HepG2 (cell line): ENCODE results near the gene HMGN4. TPM values are rescaled to one million over a fixed set of nuclear protein-coding genes. Genes with fewer than 3 reads are reported as not detected.
A peak's percentile ranks its signal among the peaks of the same experiment; 100 is the strongest.

Experiments used
- BCL3 ChIP-seq: sonication (generic); formaldehyde crosslinking; IDR thresholded peaks from 2 replicates; pipeline ENCODE4 v1.5.1; 2020; ENCODE audit warnings: mild to moderate bottlenecking, missing genetic modification reagents, moderate library complexity
- ELK4 ChIP-seq: sonication (generic); formaldehyde crosslinking; IDR thresholded peaks from 2 replicates; pipeline ENCODE4 v1.9.0; 2021; ENCODE audit warnings: missing genetic modification reagents, borderline replicate concordance
- GLI4 ChIP-seq: sonication (generic); formaldehyde crosslinking; IDR thresholded peaks from 2 replicates; pipeline ENCODE4 v1.5.1; 2020; ENCODE audit warnings: missing genetic modification reagents, mild to moderate bottlenecking, moderate library complexity, borderline replicate concordance
- GZF1 ChIP-seq: sonication (generic); formaldehyde crosslinking; IDR thresholded peaks from 2 replicates; pipeline ENCODE4 v1.5.1; 2020; ENCODE audit warnings: mild to moderate bottlenecking, missing genetic modification reagents
- HOXA5 ChIP-seq: sonication (generic); formaldehyde crosslinking; IDR thresholded peaks from 2 replicates; pipeline ENCODE4 v1.4.0; 2020; ENCODE audit warnings: missing genetic modification reagents
- HOXD1 ChIP-seq: sonication (generic); formaldehyde crosslinking; IDR thresholded peaks from 2 replicates; pipeline ENCODE4 v1.5.0; 2020; ENCODE audit warnings: missing genetic modification reagents
- NR2C2 ChIP-seq: sonication (generic); formaldehyde crosslinking; IDR thresholded peaks from 2 replicates; pipeline ENCODE4 v1.4.0; 2020; ENCODE audit warnings: missing genetic modification reagents, mild to moderate bottlenecking, moderate library complexity, borderline replicate concordance
- PAWR ChIP-seq: sonication (generic); formaldehyde crosslinking; IDR thresholded peaks from 2 replicates; pipeline ENCODE4 v1.4.0; 2020; ENCODE audit warnings: missing genetic modification reagents, mild to moderate bottlenecking, borderline replicate concordance
- RNF219 ChIP-seq: sonication (generic); formaldehyde crosslinking; IDR thresholded peaks from 2 replicates; pipeline ENCODE4 v1.5.0; 2020; ENCODE audit warnings: mild to moderate bottlenecking, missing genetic modification reagents
- ZBTB40 ChIP-seq, 2 experiments: fragments of 450-650 bp in 1 of 2; sonication (generic) in 1 of 2; formaldehyde crosslinking in 1 of 2; IDR thresholded peaks; 2 replicates each; pipeline versions ENCODE4 v1.6.1 to v1.8.0; 2016 to 2022; ENCODE audit warnings: antibody characterized with exemption in 1 of 2, mild to moderate bottlenecking in 1 of 2, missing genetic modification reagents in 1 of 2
- ZKSCAN5 ChIP-seq: sonication (generic); formaldehyde crosslinking; IDR thresholded peaks from 2 replicates; pipeline ENCODE4 v1.5.1; 2020; ENCODE audit warnings: mild to moderate bottlenecking, missing genetic modification reagents
- ZNF567 ChIP-seq: sonication (generic); formaldehyde crosslinking; IDR thresholded peaks from 2 replicates; pipeline ENCODE4 v1.8.1; 2023; ENCODE audit warnings: mild to moderate bottlenecking, missing genetic modification reagents, borderline replicate concordance
- ZNF776 ChIP-seq: sonication (generic); formaldehyde crosslinking; IDR thresholded peaks from 2 replicates; pipeline ENCODE4 v1.4.0; 2020; ENCODE audit warnings: mild to moderate bottlenecking, missing genetic modification reagents
- ZNF790 ChIP-seq: sonication (generic); formaldehyde crosslinking; IDR thresholded peaks from 2 replicates; pipeline ENCODE4 v1.8.0; 2022; ENCODE audit warnings: missing genetic modification reagents, mild to moderate bottlenecking, borderline replicate concordance
- polyA plus RNA-seq, 8 experiments: library from polyadenylated mRNA; depleted of rRNA in 3 of 8; stranded (reverse) in 7 of 8; unstranded in 1 of 8; fragments of >200 nt; fragmentation: Illumina TruSeq in 4 of 8; extraction: Trizol in 4 of 8; gene quantifications; 2 replicates each; pipeline versions ENCODE4 v1.2.1 to v1.2.3, GENCODE V29; 2011 to 2016; ENCODE audit warnings: low read depth in 4 of 8, missing spikeins in 1 of 8, mixed read lengths in 1 of 8; ENCODE audit not compliant: insufficient read depth in 1 of 8
- total RNA-seq, 5 experiments: library from RNA; depleted of rRNA; stranded (reverse); fragments of >200 nt; fragmentation: Illumina TruSeq; extraction: Trizol; gene quantifications; 2 replicates each; pipeline ENCODE4 v1.2.3, GENCODE V29; 2016; ENCODE audit warnings: low read depth in 1 of 5

The HMGN4 gene
- total and polyA plus RNA-seq, 2 of the 13 experiments (the other 11 are each of a cell fraction or from before 2014, with no cell fraction given) = 39.9 to 52.1 TPM

- TF ChIP-seq ZBTB40 (IDR thresholded peaks at IDR 0.05) (no peak), ZBTB40 (CRISPR knock-in tag; IDR thresholded peaks at IDR 0.05) (no peak), PAWR (no peak), ZNF567 (CRISPR knock-in tag) (peak; percentile 62; the same call in 1 of the 2 replicates), HOXD1 (CRISPR knock-in tag) (no peak), GZF1 (0 out of 2 replicates have a peak, but pooled peaks have one; percentile 28), NR2C2 (CRISPR knock-in tag) (peak; percentile 84), HOXA5 (peak; percentile 61; the same call in 1 of the 2 replicates), GLI4 (0 out of 2 replicates have a peak, but pooled peaks have one; percentile 32), RNF219 (no peak), BCL3 (peak; percentile 50; the same call in 1 of the 2 replicates), ZNF790 (CRISPR knock-in tag) (no peak), ZKSCAN5 (CRISPR knock-in tag) (no peak), ELK4 (CRISPR knock-in tag) (no peak), ZNF776 (no peak)
These were observed 33.6 kb downstream of the HMGN4 start (continued) for GRCh38 chr6:26571592-26572296.
